HepG2 (cell line): ENCODE measurements around the gene PRPF38B. TPM values are rescaled to one million over a fixed set of nuclear protein-coding genes. Genes with fewer than 3 reads are reported as not detected.
A peak's percentile ranks its signal among the peaks of the same experiment; 100 is the strongest.

ENCODE experiments used
- DPF2 ChIP-seq: sonication (generic); formaldehyde crosslinking; IDR thresholded peaks from 2 replicates; pipeline ENCODE4 v1.4.0; 2020; ENCODE audit warnings: mild to moderate bottlenecking, low read depth, missing genetic modification reagents, borderline replicate concordance
- EP300 ChIP-seq, 3 experiments: sonication (generic) in 1 of 3; formaldehyde crosslinking in 1 of 3; IDR thresholded peaks; 2 replicates each; pipeline versions ENCODE4 v1.5.1 to v1.6.1; 2011 to 2020; ENCODE audit warnings: low read depth in 2 of 3, low read length in 2 of 3, borderline replicate concordance in 1 of 3, improper control_type of control experiment in 1 of 3, mild to moderate bottlenecking in 1 of 3, missing genetic modification reagents in 1 of 3, moderate library complexity in 1 of 3
- FOXK1 ChIP-seq: sonication (generic); formaldehyde crosslinking; IDR thresholded peaks from 2 replicates; pipeline ENCODE4 v1.4.0; 2020; ENCODE audit warnings: low read depth, missing genetic modification reagents, borderline replicate concordance
- HMG20A ChIP-seq: IDR thresholded peaks from 2 replicates; pipeline ENCODE4 v1.6.1; 2016; ENCODE audit warnings: borderline replicate concordance
- HOXA3 ChIP-seq: sonication (generic); formaldehyde crosslinking; IDR thresholded peaks from 2 replicates; pipeline ENCODE4 v1.5.0; 2020; ENCODE audit warnings: missing genetic modification reagents
- MXI1 ChIP-seq: IDR thresholded peaks from 3 replicates; pipeline ENCODE4 v1.6.1; 2012; ENCODE audit warnings: low read depth, low read length, inconsistent platforms, borderline replicate concordance
- RBAK ChIP-seq: sonication (generic); formaldehyde crosslinking; IDR thresholded peaks from 2 replicates; pipeline ENCODE4 v1.5.1; 2020; ENCODE audit warnings: mild to moderate bottlenecking, missing genetic modification reagents
- SALL1 ChIP-seq: sonication (generic); formaldehyde crosslinking; IDR thresholded peaks from 2 replicates; pipeline ENCODE4 v1.8.0; 2022; ENCODE audit warnings: mild to moderate bottlenecking, missing genetic modification reagents
- SIX4 ChIP-seq: sonication (generic); formaldehyde crosslinking; IDR thresholded peaks from 2 replicates; pipeline ENCODE4 v1.4.0; 2020; ENCODE audit warnings: missing genetic modification reagents
- SNAPC2 ChIP-seq: sonication (generic); formaldehyde crosslinking; IDR thresholded peaks from 2 replicates; pipeline ENCODE4 v1.8.1; 2022; ENCODE audit warnings: mild to moderate bottlenecking, missing genetic modification reagents
- TEAD2 ChIP-seq: sonication (generic); formaldehyde crosslinking; IDR thresholded peaks from 2 replicates; pipeline ENCODE4 v1.9.0; 2021; ENCODE audit warnings: missing genetic modification reagents
- THAP11 ChIP-seq: IDR thresholded peaks from 2 replicates; pipeline ENCODE4 v1.6.1; 2016; ENCODE audit warnings: missing biosample characterization, missing genetic modification reagents
- ZBTB38 ChIP-seq: sonication (generic); formaldehyde crosslinking; IDR thresholded peaks from 2 replicates; pipeline ENCODE4 v1.5.1; 2020; ENCODE audit warnings: mild to moderate bottlenecking, missing genetic modification reagents
- ZGPAT ChIP-seq: IDR thresholded peaks from 2 replicates; pipeline ENCODE4 v1.6.1; 2016; ENCODE audit warnings: mild to moderate bottlenecking
- ZNF124 ChIP-seq: sonication (generic); formaldehyde crosslinking; IDR thresholded peaks from 2 replicates; pipeline ENCODE4 v1.4.0; 2020; ENCODE audit warnings: missing genetic modification reagents
- ZNF136 ChIP-seq: sonication (generic); formaldehyde crosslinking; IDR thresholded peaks from 2 replicates; pipeline ENCODE4 v1.8.1; 2022; ENCODE audit warnings: low read depth, mild to moderate bottlenecking, moderate library complexity, missing genetic modification reagents
- ZNF317 ChIP-seq: sonication (generic); formaldehyde crosslinking; IDR thresholded peaks from 2 replicates; pipeline ENCODE4 v1.5.0; 2020; ENCODE audit warnings: mild to moderate bottlenecking, missing genetic modification reagents
- ZNF354B ChIP-seq: sonication (generic); formaldehyde crosslinking; IDR thresholded peaks from 2 replicates; pipeline ENCODE4 v1.8.0; 2022; ENCODE audit warnings: mild to moderate bottlenecking, missing genetic modification reagents
- ZNF878 ChIP-seq: sonication (generic); formaldehyde crosslinking; IDR thresholded peaks from 2 replicates; pipeline ENCODE4 v1.8.1; 2023; ENCODE audit warnings: mild to moderate bottlenecking, missing genetic modification reagents, moderate library complexity
- polyA plus RNA-seq, 8 experiments: library from polyadenylated mRNA; depleted of rRNA in 3 of 8; stranded (reverse) in 7 of 8; unstranded in 1 of 8; fragments of >200 nt; fragmentation: Illumina TruSeq in 4 of 8; extraction: Trizol in 4 of 8; gene quantifications; 2 replicates each; pipeline versions ENCODE4 v1.2.1 to v1.2.3, GENCODE V29; 2011 to 2016; ENCODE audit warnings: low read depth in 4 of 8, missing spikeins in 1 of 8, mixed read lengths in 1 of 8; ENCODE audit not compliant: insufficient read depth in 1 of 8
- total RNA-seq, 5 experiments: library from RNA; depleted of rRNA; stranded (reverse); fragments of >200 nt; fragmentation: Illumina TruSeq; extraction: Trizol; gene quantifications; 2 replicates each; pipeline ENCODE4 v1.2.3, GENCODE V29; 2016; ENCODE audit warnings: low read depth in 1 of 5
- TF ChIP-seq, protein P1 (sequence below): IDR thresholded peaks from 2 replicates; pipeline ENCODE4 v1.6.1; 2016
- TF ChIP-seq, protein P2 (sequence below): IDR thresholded peaks from 2 replicates; pipeline ENCODE4 v1.6.1; 2016; ENCODE audit warnings: low read depth, borderline replicate concordance

Gene PRPF38B
- total and polyA plus RNA-seq, 2 of the 13 experiments (the other 11 are each of a cell fraction or from before 2014, with no cell fraction given) = 25.7 to 29.7 TPM

DNA sequence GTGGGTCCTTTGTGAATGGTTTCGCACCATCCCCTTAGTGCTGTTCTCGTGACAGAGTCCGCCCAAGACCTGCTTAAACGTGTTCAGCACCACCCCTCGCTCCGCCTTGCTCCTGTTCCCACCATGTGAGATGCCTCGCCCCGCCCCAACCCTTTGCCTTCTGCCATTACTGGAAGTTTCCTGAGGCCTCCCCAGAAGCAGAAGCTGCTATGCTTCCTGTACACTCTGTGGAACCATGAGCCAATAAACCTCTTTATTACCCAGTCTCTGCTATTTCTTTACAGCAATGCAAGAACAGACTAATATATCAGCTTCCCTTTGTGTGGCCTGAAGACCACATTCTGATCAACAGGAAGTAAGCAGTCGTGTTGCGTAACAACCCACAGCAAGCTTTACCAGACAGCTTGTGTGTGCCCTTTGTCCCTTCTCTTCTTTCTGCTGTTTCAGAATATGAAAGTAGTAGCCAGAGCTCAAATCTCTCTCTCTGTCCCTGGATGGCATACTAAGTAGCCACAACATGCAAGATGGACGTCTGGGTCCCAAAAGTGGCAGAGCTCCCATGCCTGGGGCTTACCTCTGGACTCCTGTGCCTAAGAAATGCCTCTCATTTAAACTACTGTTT is 45.4 kb upstream of the PRPF38B start (continued):
- TF ChIP-seq SALL1 (CRISPR knock-in tag) = peak; percentile 62; the same call in 1 of the 2 replicates
- peak; percentile 14; the same call in 1 of the 3 replicates for TF ChIP-seq MXI1
- peak; percentile 81 for TF ChIP-seq FOXK1 (CRISPR knock-in tag)
- 0 out of 2 replicates have a peak, but pooled peaks have one; percentile 28 for TF ChIP-seq ZBTB38 (CRISPR knock-in tag)
- no peak for TF ChIP-seq TEAD2 (CRISPR knock-in tag)
- no peak for TF ChIP-seq DPF2 (CRISPR knock-in tag)
- peak; percentile 41 to 59; a peak in 2 of 4 replicates for TF ChIP-seq EP300 (IDR thresholded peaks at IDR 0.05; ENCODE audit: low read depth in 2 of 2, low read length in 2 of 2)
- TF ChIP-seq EP300 (CRISPR knock-in tag; IDR thresholded peaks at IDR 0.05; ENCODE audit: borderline replicate concordance) = no peak
- no peak for TF ChIP-seq ZNF354B
- peak; percentile 45; the same call in 1 of the 2 replicates for TF ChIP-seq SIX4
- 0 out of 2 replicates have a peak, but pooled peaks have one; percentile 51 for TF ChIP-seq ZNF317
- no peak for TF ChIP-seq ZNF124
- TF ChIP-seq HMG20A (CRISPR knock-in tag) = peak; percentile 76; the same call in 1 of the 2 replicates
- TF ChIP-seq, protein P1, sequence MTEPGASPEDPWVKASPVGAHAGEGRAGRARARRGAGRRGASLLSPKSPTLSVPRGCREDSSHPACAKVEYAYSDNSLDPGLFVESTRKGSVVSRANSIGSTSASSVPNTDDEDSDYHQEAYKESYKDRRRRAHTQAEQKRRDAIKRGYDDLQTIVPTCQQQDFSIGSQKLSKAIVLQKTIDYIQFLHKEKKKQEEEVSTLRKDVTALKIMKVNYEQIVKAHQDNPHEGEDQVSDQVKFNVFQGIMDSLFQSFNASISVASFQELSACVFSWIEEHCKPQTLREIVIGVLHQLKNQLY (CRISPR knock-in tag) = peak; percentile 59; the same call in 1 of the 2 replicates
- 0 out of 2 replicates have a peak, but pooled peaks have one; percentile 38 for TF ChIP-seq RBAK (CRISPR knock-in tag)
- TF ChIP-seq ZNF136 (CRISPR knock-in tag) = no peak
- peak; percentile 43; the same call in 1 of the 2 replicates for TF ChIP-seq HOXA3 (CRISPR knock-in tag)
- TF ChIP-seq, protein P2, sequence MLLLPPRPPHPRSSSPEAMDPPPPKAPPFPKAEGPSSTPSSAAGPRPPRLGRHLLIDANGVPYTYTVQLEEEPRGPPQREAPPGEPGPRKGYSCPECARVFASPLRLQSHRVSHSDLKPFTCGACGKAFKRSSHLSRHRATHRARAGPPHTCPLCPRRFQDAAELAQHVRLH (CRISPR knock-in tag) = 0 out of 2 replicates have a peak, but pooled peaks have one; percentile 30
- TF ChIP-seq THAP11 (CRISPR knock-in tag) = peak; percentile 58
- TF ChIP-seq SNAPC2 (CRISPR knock-in tag) = 0 out of 2 replicates have a peak, but pooled peaks have one; percentile 59
- TF ChIP-seq ZNF878 (CRISPR knock-in tag) = 0 out of 2 replicates have a peak, but pooled peaks have one; percentile 59
- TF ChIP-seq ZGPAT (CRISPR knock-in tag) = peak; percentile 47; the same call in 1 of the 2 replicates
